IMR-90 (cell line): ENCODE data around the gene IL2RA. TPM values are rescaled to one million over a fixed set of nuclear protein-coding genes. Genes with fewer than 3 reads are reported as not detected.

ENCODE experiments used
- ATAC-seq: fragments of 200-7000 bp; cut with Tn5 transposase; 2 replicates; pipeline ENCODE4 v1.9.1; 2020; ENCODE audit warnings: low read depth, mild to moderate bottlenecking, moderate library complexity
- BruUV-seq: library from RNA; stranded (reverse); fragments of 400-500 nt; replicated peaks from 2 replicates; lab custom pipeline; 2021; lab: Mats Ljungman, UMichigan
- CTCF ChIA-PET: fragments of 300-600 bp; formaldehyde crosslinking; extraction: SDS; loops from one replicate; lab custom pipeline; 2021; ENCODE audit warnings: antibody characterized with exemption; lab: Yijun Ruan, JAX
- POLR2A ChIA-PET: fragments of 300-600 bp; sonication (Branson Sonifier 250); formaldehyde crosslinking; loops from one replicate; lab custom pipeline; 2022; ENCODE audit warnings: antibody characterized with exemption; ENCODE audit not compliant: unreplicated experiment; lab: Charles Lee
- DNase-seq: peaks from one replicate; pipeline ENCODE4 v3.0.0; 2013
- H2AFZ ChIP-seq: replicated peaks from 2 replicates; pipeline ENCODE3; 2013; ENCODE audit warnings: low read length, mild to moderate bottlenecking; ENCODE audit not compliant: poor library complexity
- H2AK5ac ChIP-seq: 2 replicates; pipeline ENCODE4 v1.6.1; 2013; ENCODE audit warnings: low read depth, low read length, inconsistent platforms
- H2AK9ac ChIP-seq: replicated peaks from 2 replicates; pipeline ENCODE3; 2013; ENCODE audit warnings: mild to moderate bottlenecking, low read depth, low read length, moderate library complexity; ENCODE audit not compliant: poor library complexity
- H2BK120ac ChIP-seq: 2 replicates; pipeline ENCODE4 v1.6.1; 2013; ENCODE audit warnings: low read depth, low read length, inconsistent platforms
- H2BK15ac ChIP-seq: 3 replicates; pipeline ENCODE4 v1.6.1; 2013; ENCODE audit warnings: low read depth, low read length, inconsistent platforms
- H2BK20ac ChIP-seq: 2 replicates; pipeline ENCODE4 v1.6.1; 2013; ENCODE audit warnings: low read depth, mild to moderate bottlenecking, inconsistent platforms, low read length, moderate library complexity
- H2BK5ac ChIP-seq: 2 replicates; pipeline ENCODE4 v1.6.1; 2013; ENCODE audit warnings: mild to moderate bottlenecking, low read depth, low read length, inconsistent platforms; ENCODE audit not compliant: poor library complexity, severe bottlenecking
- H3K14ac ChIP-seq: replicated peaks from 2 replicates; pipeline ENCODE4 v1.6.1; 2013; ENCODE audit warnings: low read depth, low read length, inconsistent platforms
- H3K18ac ChIP-seq: 2 replicates; pipeline ENCODE4 v1.6.1; 2013; ENCODE audit warnings: low read depth, low read length, control low read depth
- H3K23ac ChIP-seq: 2 replicates; pipeline ENCODE4 v1.6.1; 2013; ENCODE audit warnings: low read depth, low read length, inconsistent platforms
- H3K27ac ChIP-seq: 2 replicates; pipeline ENCODE4 v1.5.1; 2013; ENCODE audit warnings: mild to moderate bottlenecking, control low read depth, low read length; ENCODE audit not compliant: insufficient read depth
- H3K27me3 ChIP-seq: 2 replicates; pipeline ENCODE4 v1.6.1; 2013; ENCODE audit warnings: low read length; ENCODE audit not compliant: control insufficient read depth, insufficient read depth
- H3K36me3 ChIP-seq: 2 replicates; pipeline ENCODE4 v1.6.1; 2013; ENCODE audit warnings: low read length, mixed read lengths; ENCODE audit not compliant: control insufficient read depth, insufficient read depth
- H3K4ac ChIP-seq: 2 replicates; pipeline ENCODE4 v1.6.1; 2013; ENCODE audit warnings: low read depth, low read length, inconsistent platforms
- H3K4me1 ChIP-seq: 2 replicates; pipeline ENCODE4 v1.6.1; 2013; ENCODE audit warnings: low read length, mixed read lengths; ENCODE audit not compliant: control insufficient read depth, insufficient read depth
- H3K4me2 ChIP-seq: 2 replicates; pipeline ENCODE4 v1.6.1; 2013; ENCODE audit warnings: low read depth, mild to moderate bottlenecking, control low read depth, low read length, moderate library complexity
- H3K4me3 ChIP-seq: 2 replicates; pipeline ENCODE4 v1.5.1; 2013; ENCODE audit warnings: low read depth, mild to moderate bottlenecking, control low read depth, low read length, moderate library complexity; ENCODE audit not compliant: insufficient read depth
- H3K56ac ChIP-seq: 2 replicates; pipeline ENCODE4 v1.6.1; 2013; ENCODE audit warnings: low read length, inconsistent platforms; ENCODE audit not compliant: insufficient read depth; ENCODE audit errors: extremely low read depth
- H3K79me1 ChIP-seq, 2 experiments: 2 replicates each; pipeline ENCODE4 v1.6.1; 2013; ENCODE audit warnings: low read length in 2 of 2, inconsistent platforms in 1 of 2, low read depth in 1 of 2
- H3K9ac ChIP-seq: 2 replicates; pipeline ENCODE4 v1.6.1; 2013; ENCODE audit warnings: low read depth, low read length, control low read depth
- H3K9me1 ChIP-seq: 2 replicates; pipeline ENCODE4 v1.6.1; 2013; ENCODE audit warnings: low read length, inconsistent platforms; ENCODE audit not compliant: insufficient read depth
- H3K9me3 ChIP-seq: 2 replicates; pipeline ENCODE4 v1.6.1; 2013; ENCODE audit warnings: low read length; ENCODE audit not compliant: control insufficient read depth, insufficient read depth
- H4K20me1 ChIP-seq: 2 replicates; pipeline ENCODE4 v1.6.1; 2013; ENCODE audit warnings: low read length, inconsistent platforms; ENCODE audit not compliant: insufficient read depth
- H4K5ac ChIP-seq: 2 replicates; pipeline ENCODE4 v1.6.1; 2013; ENCODE audit warnings: mild to moderate bottlenecking, low read depth, low read length, control low read depth
- H4K8ac ChIP-seq, 2 experiments: 2 replicates each; pipeline ENCODE4 v1.6.1; 2013; ENCODE audit warnings: low read depth in 2 of 2, low read length in 2 of 2, control low read depth in 1 of 2, inconsistent platforms in 1 of 2
- H4K91ac ChIP-seq: 2 replicates; pipeline ENCODE4 v1.6.1; 2013; ENCODE audit warnings: low read depth, low read length, inconsistent platforms; ENCODE audit not compliant: insufficient read depth
- CEBPB ChIP-seq: IDR thresholded peaks from 2 replicates; pipeline ENCODE4 v1.6.1; 2012; ENCODE audit warnings: low read depth, low read length, improper control_type of control experiment
- CHD1 ChIP-seq: IDR thresholded peaks from 2 replicates; pipeline ENCODE4 v1.6.1; 2012; ENCODE audit warnings: low read depth, low read length, improper control_type of control experiment
- ELK1 ChIP-seq: fragments of 150-350 bp; IDR thresholded peaks from 2 replicates; pipeline ENCODE4 v1.6.1; 2016; ENCODE audit warnings: low read depth, mild to moderate bottlenecking, low read length, moderate library complexity, borderline replicate concordance
- FOS ChIP-seq: fragments of 150-350 bp; IDR thresholded peaks from 2 replicates; pipeline ENCODE4 v1.6.1; 2016; ENCODE audit warnings: low read depth, low read length
- MAFK ChIP-seq: IDR thresholded peaks from 2 replicates; pipeline ENCODE4 v1.6.1; 2012; ENCODE audit warnings: low read depth, low read length, improper control_type of control experiment
- MAZ ChIP-seq: IDR thresholded peaks from 2 replicates; pipeline ENCODE4 v1.6.1; 2012; ENCODE audit warnings: low read depth, mild to moderate bottlenecking, low read length, improper control_type of control experiment, moderate library complexity, borderline replicate concordance
- POLR2A ChIP-seq: IDR thresholded peaks from 2 replicates; pipeline ENCODE4 v1.6.1; 2012; ENCODE audit warnings: mild to moderate bottlenecking, low read depth, low read length
- RCOR1 ChIP-seq: IDR thresholded peaks from 2 replicates; pipeline ENCODE4 v1.6.1; 2012; ENCODE audit warnings: mild to moderate bottlenecking, low read length, improper control_type of control experiment; ENCODE audit not compliant: insufficient replicate concordance
- SMC3 ChIP-seq: fragments of 150-350 bp; IDR thresholded peaks from 2 replicates; pipeline ENCODE4 v1.6.1; 2016; ENCODE audit warnings: low read depth, mild to moderate bottlenecking, antibody characterized with exemption, low read length, moderate library complexity
- WGBS, 2 experiments: methylation state at CpG; one replicate each; pipeline versions ENCODE4 v1.1.5 to v1.1.7; 2013; ENCODE audit warnings: missing lambda C conversion rate in 2 of 2; ENCODE audit not compliant: insufficient read length in 1 of 2; ENCODE audit errors: extremely low coverage in 2 of 2; 5-methylcytosine and 5-hydroxymethylcytosine counted together
- dilution Hi-C: fragments of 300-500 bp; cut with HindIII; formaldehyde crosslinking; loops from one replicate; pipeline ENCODE4 v1.14.3; 2018; ENCODE audit warnings: low sequenced_read_pairs; ENCODE audit not compliant: unreplicated experiment
- in situ Hi-C: fragments of 300-500 bp; cut with MboI; formaldehyde crosslinking; loops from 3 replicates; pipeline ENCODE4 v1.14.3; 2019; ENCODE audit warnings: low sequenced_read_pairs, inconsistent platforms, mixed read lengths
- intact Hi-C: fragments of 100-400 bp; cut with micrococcal nuclease; formaldehyde crosslinking; loops from 2 replicates; pipeline ENCODE4 v1.10.0; 2022
- polyA plus RNA-seq, 3 experiments: library from polyadenylated mRNA; depleted of rRNA; stranded (reverse); fragments of >200 nt; gene quantifications; 2 replicates each; pipeline ENCODE4 v1.2.3, GENCODE V29; 2012; ENCODE audit warnings: low replicate concordance in 1 of 3
- total RNA-seq: library from RNA; depleted of rRNA; stranded (reverse); fragments of >200 nt; gene quantifications from 2 replicates; pipeline ENCODE4 v1.2.3, GENCODE V29; 2012
- TF ChIP-seq, protein P1 (sequence below): fragments of 150-350 bp; IDR thresholded peaks from 2 replicates; pipeline ENCODE4 v1.6.1; 2017; ENCODE audit warnings: mild to moderate bottlenecking, antibody characterized with exemption, low read length, low read depth

Gene IL2RA
- total and polyA plus RNA-seq, 2 of the 4 experiments (the other 2 are of a cell fraction): not detected

DNA sequence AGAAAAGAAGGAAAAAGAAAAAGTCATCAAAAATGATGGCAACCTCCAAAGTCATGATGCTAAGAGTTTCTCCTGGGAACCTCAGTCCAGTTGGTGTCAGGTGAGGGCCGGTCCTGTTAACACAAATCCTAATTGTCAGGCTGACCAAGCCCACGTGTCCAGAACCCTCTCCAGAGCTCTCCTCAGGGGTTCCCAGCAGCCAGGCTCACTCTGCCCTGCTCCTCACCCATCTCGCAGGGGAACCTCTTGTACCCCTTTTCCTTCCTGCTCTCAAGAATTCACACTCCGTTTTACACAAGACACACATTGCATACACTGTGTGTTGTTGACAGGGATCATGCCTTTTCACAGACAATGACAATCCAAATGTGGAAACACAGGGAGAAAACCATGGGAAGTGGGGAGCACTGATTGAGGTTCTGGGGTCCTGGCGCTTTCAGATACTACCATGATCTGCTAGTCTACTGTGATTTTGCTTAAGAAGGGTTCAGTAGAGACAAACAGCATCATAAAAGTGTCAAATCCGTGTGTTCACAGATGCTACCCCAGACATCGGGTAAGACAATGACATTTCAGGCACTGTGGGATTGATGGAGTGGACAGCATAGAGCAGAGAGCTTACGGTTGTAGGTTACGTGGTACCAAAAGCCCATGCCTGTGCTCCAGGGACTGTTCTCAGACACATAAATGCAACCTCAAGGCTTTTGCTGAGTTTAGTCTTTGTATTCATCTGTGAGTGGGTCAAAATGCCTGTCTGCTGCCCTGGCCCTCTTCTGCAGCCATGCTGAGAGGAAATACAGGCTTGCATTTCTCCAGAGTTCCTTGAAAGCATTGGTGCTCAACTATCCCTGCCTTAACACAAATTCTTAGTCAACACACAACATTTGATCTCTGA, 16.0 kb downstream of the IL2RA start:
- no peak overlapping the region for H2AFZ ChIP-seq
- H3K4me3 ChIP-seq: no peak overlapping the region
- no peak overlapping the region for H3K4me2 ChIP-seq
- ChIA-PET POLR2A (no interaction called here), CTCF (no interaction called here)
- H3K4ac ChIP-seq: no peak overlapping the region
- WGBS, 2 experiments: 79% methylated on average over 2 of the region's 9 CpGs; no CpG with 5 or more reads in 1 of the 2 experiments
- H4K5ac ChIP-seq: no peak overlapping the region
- in situ Hi-C loops: no loop called here
- BruUV-seq: no TSS peak
- H4K8ac ChIP-seq: no peak overlapping the region
- no peaks in the 10 kb centered on the region; the same call in 1 of the 2 replicates for H3K9me3 ChIP-seq
- H3K9ac ChIP-seq: no peak overlapping the region
- ATAC-seq (no peak), DNase-seq (no peak)
- H3K14ac ChIP-seq: no peak overlapping the region
- no peak overlapping the region for H3K23ac ChIP-seq
- no peak overlapping the region for H3K27ac ChIP-seq
- no peak overlapping the region for H4K91ac ChIP-seq
- no peak overlapping the region for H2AK5ac ChIP-seq
- H2BK15ac ChIP-seq: no peak overlapping the region
- intact Hi-C loops: no loop called here
- H3K9me1 ChIP-seq: no peaks in the 10 kb centered on the region
- no peak overlapping the region for H3K56ac ChIP-seq
- H4K20me1 ChIP-seq: no peaks in the 10 kb centered on the region
- H3K18ac ChIP-seq: no peak overlapping the region
- no peak for TF ChIP-seq ELK1
- no peak for TF ChIP-seq RCOR1
- TF ChIP-seq CHD1: no peak
- TF ChIP-seq MAZ: no peak
- TF ChIP-seq POLR2A: no peak
- TF ChIP-seq FOS: no peak
- no peak for TF ChIP-seq MAFK
- no peak for TF ChIP-seq CEBPB
- TF ChIP-seq, protein P1, sequence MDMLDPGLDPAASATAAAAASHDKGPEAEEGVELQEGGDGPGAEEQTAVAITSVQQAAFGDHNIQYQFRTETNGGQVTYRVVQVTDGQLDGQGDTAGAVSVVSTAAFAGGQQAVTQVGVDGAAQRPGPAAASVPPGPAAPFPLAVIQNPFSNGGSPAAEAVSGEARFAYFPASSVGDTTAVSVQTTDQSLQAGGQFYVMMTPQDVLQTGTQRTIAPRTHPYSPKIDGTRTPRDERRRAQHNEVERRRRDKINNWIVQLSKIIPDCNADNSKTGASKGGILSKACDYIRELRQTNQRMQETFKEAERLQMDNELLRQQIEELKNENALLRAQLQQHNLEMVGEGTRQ: no peak
- TF ChIP-seq SMC3: no peak
- dilution Hi-C loops: no loop called here
- no peak overlapping the region for H2BK120ac ChIP-seq
- no peaks in the 10 kb centered on the region for H3K79me1 ChIP-seq
- H2BK5ac ChIP-seq: no peak overlapping the region
- no peak overlapping the region for H2BK20ac ChIP-seq
- H3K27me3 ChIP-seq: peaks cover 48% of the 10 kb centered on the region
- no peak overlapping the region for H2AK9ac ChIP-seq
- no peaks in the 10 kb centered on the region for H3K36me3 ChIP-seq
- H3K4me1 ChIP-seq: peaks cover 2% of the 10 kb centered on the region; the same call in 1 of the 2 replicates
